PC-9 (cell line): ENCODE measurements around the gene FAM229A. TPM values are rescaled to one million over a fixed set of nuclear protein-coding genes. Genes with fewer than 3 reads are reported as not detected.
"Not testable (repeated sequence)": the region's sequence is repeated elsewhere in the genome, so short reads cannot be mapped to it uniquely, and the experiment has no call there.

ENCODE experiments used
- BruUV-seq: library from RNA; stranded (reverse); fragments of 400-500 nt; replicated peaks from 2 replicates; lab custom pipeline; 2021; lab: Mats Ljungman, UMichigan
- CTCF ChIA-PET: fragments of 300-600 bp; sonication (Branson Sonifier 250); formaldehyde crosslinking; loops from one replicate; lab custom pipeline; 2022; ENCODE audit warnings: antibody characterized with exemption; lab: Charles Lee
- POLR2A ChIA-PET: fragments of 300-600 bp; sonication (Branson Sonifier 250); formaldehyde crosslinking; loops from one replicate; lab custom pipeline; 2022; ENCODE audit warnings: antibody characterized with exemption; ENCODE audit not compliant: unreplicated experiment; lab: Charles Lee
- DNase-seq, 2 experiments: peaks; one replicate each; pipeline versions ENCODE4 v3.0.0 to v3.0.0-alpha.2; 2015 to 2022; ENCODE audit warnings: mixed read lengths in 1 of 2
- H2AFZ ChIP-seq: fragments of 200-600 bp; sonication (generic); 2 replicates; pipeline ENCODE4 v1.8.1; 2017; ENCODE audit warnings: antibody characterized with exemption
- H3F3A ChIP-seq: fragments of 200-600 bp; sonication (generic); 2 replicates; pipeline ENCODE4 v1.8.1; 2017; ENCODE audit warnings: antibody characterized with exemption, mild to moderate bottlenecking, low read depth; ENCODE audit not compliant: insufficient read depth
- H3K27ac ChIP-seq: fragments of 200-600 bp; sonication (generic); 2 replicates; pipeline ENCODE4 v1.6.1; 2016; ENCODE audit warnings: mixed run types
- H3K27me3 ChIP-seq: fragments of 200-600 bp; sonication (generic); 2 replicates; pipeline ENCODE4 v1.6.1; 2016; ENCODE audit warnings: low read depth, mixed run types; ENCODE audit not compliant: insufficient read depth
- H3K36me3 ChIP-seq: fragments of 200-600 bp; sonication (generic); 2 replicates; pipeline ENCODE4 v1.6.1; 2016; ENCODE audit warnings: low read depth, mixed run types
- H3K4me1 ChIP-seq: fragments of 200-600 bp; sonication (generic); replicated peaks from 2 replicates; pipeline ENCODE4 v1.6.1; 2016; ENCODE audit warnings: mixed run types; ENCODE audit not compliant: insufficient read depth
- H3K4me2 ChIP-seq: fragments of 200-600 bp; sonication (generic); 2 replicates; pipeline ENCODE4 v1.6.1; 2017; ENCODE audit warnings: mixed run types
- H3K4me3 ChIP-seq: fragments of 200-600 bp; sonication (generic); 2 replicates; pipeline ENCODE4 v1.6.1; 2016; ENCODE audit warnings: mixed run types
- H3K79me2 ChIP-seq: fragments of 200-600 bp; sonication (generic); 2 replicates; pipeline ENCODE4 v1.6.1; 2017; ENCODE audit warnings: low read depth, mixed run types
- H3K9me2 ChIP-seq: fragments of 200-600 bp; sonication (generic); 2 replicates; pipeline ENCODE4 v1.8.1; 2017; ENCODE audit warnings: mild to moderate bottlenecking; ENCODE audit not compliant: insufficient read depth
- H3K9me3 ChIP-seq: fragments of 200-600 bp; sonication (generic); 2 replicates; pipeline ENCODE4 v1.8.1; 2016; ENCODE audit warnings: low read depth; ENCODE audit not compliant: insufficient read depth
- H4K20me1 ChIP-seq: fragments of 200-600 bp; sonication (generic); 2 replicates; pipeline ENCODE4 v1.8.1; 2017; ENCODE audit not compliant: insufficient read depth
- EZH2 ChIP-seq: fragments of 200-600 bp; sonication (generic); IDR thresholded peaks from 2 replicates; pipeline ENCODE4 v1.8.0; 2017; ENCODE audit warnings: antibody characterized with exemption, low read depth
- intact Hi-C: fragments of 100-400 bp; cut with micrococcal nuclease; formaldehyde crosslinking; loops from one replicate; pipeline ENCODE4 v1.10.0; 2022; ENCODE audit not compliant: unreplicated experiment
- total RNA-seq: library from RNA; stranded (reverse); gene quantifications from 2 replicates; pipeline ENCODE4 v1.2.3, GENCODE V29; 2021
- TF ChIP-seq, protein P1 (sequence below): fragments of 200-600 bp; sonication (generic); conservative IDR thresholded peaks from 2 replicates; pipeline ENCODE4 v1.6.1; 2017; ENCODE audit warnings: mixed run types, antibody characterized with exemption, mild to moderate bottlenecking, moderate library complexity

Gene FAM229A
- total RNA-seq, 1 experiment from 2014 or later, result 13.1 TPM

DNA sequence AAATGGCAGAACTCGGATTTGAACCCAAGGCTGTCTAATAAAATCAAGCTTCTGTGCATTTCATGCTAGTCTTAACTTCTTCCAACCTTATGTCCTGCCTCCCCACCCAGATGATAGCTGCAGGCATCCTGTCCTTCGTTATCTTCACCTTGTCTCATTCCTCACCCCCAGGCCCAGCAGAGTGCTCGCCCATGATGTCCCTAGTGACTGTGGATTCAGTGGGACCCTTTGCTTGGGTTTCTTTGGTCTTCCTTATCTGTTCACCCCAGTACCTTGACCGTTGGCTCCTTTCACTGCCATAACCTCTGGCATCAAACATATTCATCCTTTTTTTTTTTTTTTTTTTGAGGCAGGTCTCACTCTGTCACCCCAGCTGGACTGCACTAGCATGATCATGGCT, 37.6 kb upstream of the FAM229A start:
- no TSS peak for BruUV-seq
- CTCF ChIA-PET, result interaction anchor here (0.7 to 0.9 kb wide), 2 partner anchors 110 to 957 kb away, joined by 5 to 10 read pairs; no protein-coding TSS in a partner anchor
- intact Hi-C loops, result loop anchor here (5.0 to 10.0 kb wide), 3 partner anchors 175 to 697 kb away; partner anchors contain the start of genes EIF3I, RBBP4, TMEM234 and ZBTB8OS

GRCh38 chr1:32398401-32398800, 36.1 kb upstream of the FAM229A start:
- Histone ChIP-seq H3K9me2 (no peaks in the 10 kb centered on the region), H3K27me3 (no peaks in the 10 kb centered on the region), H3F3A (peaks cover 6% of the 10 kb centered on the region; the same call in 1 of the 2 replicates), H3K79me2 (peaks cover 7% of the 10 kb centered on the region), H3K9me3 (no peaks in the 10 kb centered on the region), H2AFZ (no peak overlapping the region), H3K36me3 (no peaks in the 10 kb centered on the region), H3K4me2 (no peak overlapping the region), H4K20me1 (peaks cover 1% of the 10 kb centered on the region; the same call in 1 of the 2 replicates), H3K27ac (no peak overlapping the region), H3K4me1 (peaks cover 12% of the 10 kb centered on the region), H3K4me3 (no peak overlapping the region)
- ChIA-PET POLR2A (no interaction called here), CTCF (no interaction called here)
- intact Hi-C loops, result loop anchor here (10.0 kb wide), 1 partner anchor 174 kb away; the partner anchor contains the start of genes EIF3I and TMEM234
- no peak for DNase-seq
- BruUV-seq, result no TSS peak
- no peak for TF ChIP-seq EZH2
- TF ChIP-seq, protein P1, sequence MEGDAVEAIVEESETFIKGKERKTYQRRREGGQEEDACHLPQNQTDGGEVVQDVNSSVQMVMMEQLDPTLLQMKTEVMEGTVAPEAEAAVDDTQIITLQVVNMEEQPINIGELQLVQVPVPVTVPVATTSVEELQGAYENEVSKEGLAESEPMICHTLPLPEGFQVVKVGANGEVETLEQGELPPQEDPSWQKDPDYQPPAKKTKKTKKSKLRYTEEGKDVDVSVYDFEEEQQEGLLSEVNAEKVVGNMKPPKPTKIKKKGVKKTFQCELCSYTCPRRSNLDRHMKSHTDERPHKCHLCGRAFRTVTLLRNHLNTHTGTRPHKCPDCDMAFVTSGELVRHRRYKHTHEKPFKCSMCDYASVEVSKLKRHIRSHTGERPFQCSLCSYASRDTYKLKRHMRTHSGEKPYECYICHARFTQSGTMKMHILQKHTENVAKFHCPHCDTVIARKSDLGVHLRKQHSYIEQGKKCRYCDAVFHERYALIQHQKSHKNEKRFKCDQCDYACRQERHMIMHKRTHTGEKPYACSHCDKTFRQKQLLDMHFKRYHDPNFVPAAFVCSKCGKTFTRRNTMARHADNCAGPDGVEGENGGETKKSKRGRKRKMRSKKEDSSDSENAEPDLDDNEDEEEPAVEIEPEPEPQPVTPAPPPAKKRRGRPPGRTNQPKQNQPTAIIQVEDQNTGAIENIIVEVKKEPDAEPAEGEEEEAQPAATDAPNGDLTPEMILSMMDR, result no peak

More for the DNA sequence above, 37.6 kb upstream of the FAM229A start:
- POLR2A ChIA-PET, result no interaction called here
- Histone ChIP-seq H3K4me2 (no peak overlapping the region), H2AFZ (no peak overlapping the region), H3K4me3 (no peak overlapping the region), H3K4me1 (peaks cover 10% of the 10 kb centered on the region; the same call in 1 of the 2 replicates), H4K20me1 (no peaks in the 10 kb centered on the region), H3F3A (peaks cover 4% of the 10 kb centered on the region; the same call in 1 of the 2 replicates), H3K79me2 (no peaks in the 10 kb centered on the region; the same call in 1 of the 2 replicates), H3K27ac (no peak overlapping the region), H3K9me3 (no peaks in the 10 kb centered on the region), H3K9me2 (no peaks in the 10 kb centered on the region), H3K27me3 (no peaks in the 10 kb centered on the region), H3K36me3 (no peaks in the 10 kb centered on the region)
- no peak for TF ChIP-seq EZH2
- TF ChIP-seq, protein P1, result no peak
- no peak for DNase-seq

DNA sequence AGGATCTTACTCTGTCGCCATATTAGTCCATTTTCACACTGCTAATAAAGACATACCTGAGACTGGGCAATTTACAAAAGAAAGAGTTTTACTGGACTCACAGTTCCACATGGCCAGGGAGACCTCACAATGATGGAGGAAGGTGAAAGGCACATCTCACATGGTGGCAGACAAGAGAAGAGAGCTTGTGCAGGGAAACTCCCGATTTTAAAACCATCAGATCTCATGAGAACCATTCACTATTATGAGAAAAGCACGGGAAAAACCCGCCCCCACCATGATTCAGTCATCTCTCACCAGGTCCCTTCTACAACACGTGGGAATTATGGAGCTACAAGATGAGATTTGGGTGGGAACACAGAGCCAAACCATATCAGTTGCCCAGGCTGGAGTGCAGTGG, 34.2 kb upstream of the FAM229A start:
- H4K20me1 ChIP-seq, H3K27me3 ChIP-seq, POLR2A ChIA-PET, H3K9me2 ChIP-seq, H2AFZ ChIP-seq, H3K36me3 ChIP-seq, H3K4me2 ChIP-seq, DNase-seq, CTCF ChIA-PET, H3K4me3 ChIP-seq, BruUV-seq, H3K27ac ChIP-seq, H3F3A ChIP-seq, H3K9me3 ChIP-seq: not testable (repeated sequence)
- H3K4me1 ChIP-seq, result peaks cover 22% of the 10 kb centered on the region
- intact Hi-C loops, result loop anchor here (10.0 kb wide), 1 partner anchor 172 kb away; the partner anchor contains the start of genes EIF3I and TMEM234
- H3K79me2 ChIP-seq, result peaks cover 26% of the 10 kb centered on the region
